Loucy (cell line): Measurements from ENCODE around the gene TICAM1.
"Not testable (repeated sequence)": the region's sequence is repeated elsewhere in the genome, so short reads cannot be mapped to it uniquely, and the experiment has no call there.

Experiments
- H2AFZ ChIP-seq: fragments of 200-600 bp; sonication (generic); 2 replicates; pipeline ENCODE4 v1.6.0; 2016; ENCODE audit warnings: antibody characterized with exemption, mild to moderate bottlenecking, low read length, moderate library complexity
- H3F3A ChIP-seq: fragments of 200-600 bp; 2 replicates; pipeline ENCODE4 v1.6.0; 2016; ENCODE audit warnings: antibody characterized with exemption, low read depth, mild to moderate bottlenecking
- H3K27me3 ChIP-seq: fragments of 200-600 bp; sonication (generic); 2 replicates; pipeline ENCODE4 v1.6.1; 2014; ENCODE audit warnings: low read length, mild to moderate bottlenecking; ENCODE audit not compliant: insufficient read depth, poor library complexity, severe bottlenecking
- H3K36me3 ChIP-seq: fragments of 200-600 bp; sonication (generic); 2 replicates; pipeline ENCODE4 v1.6.1; 2016; ENCODE audit warnings: low read length; ENCODE audit not compliant: insufficient read depth
- H3K4me1 ChIP-seq: fragments of 200-600 bp; sonication (generic); 2 replicates; pipeline ENCODE4 v1.5.1; 2014; ENCODE audit warnings: low read length, mild to moderate bottlenecking; ENCODE audit not compliant: insufficient read depth, poor library complexity, severe bottlenecking
- H3K4me2 ChIP-seq: fragments of 200-600 bp; sonication (generic); 2 replicates; pipeline ENCODE4 v1.6.0; 2014; ENCODE audit warnings: antibody characterized with exemption, low read length, low read depth, mild to moderate bottlenecking; ENCODE audit not compliant: poor library complexity, severe bottlenecking
- H3K4me3 ChIP-seq: fragments of 200-600 bp; sonication (generic); 2 replicates; pipeline ENCODE4 v1.5.1; 2014; ENCODE audit warnings: low read length, mild to moderate bottlenecking, mixed read lengths; ENCODE audit not compliant: poor library complexity, severe bottlenecking
- H3K79me2 ChIP-seq: fragments of 200-600 bp; sonication (generic); 2 replicates; pipeline ENCODE4 v1.6.1; 2014; ENCODE audit warnings: low read length; ENCODE audit not compliant: insufficient read depth
- H3K9ac ChIP-seq: fragments of 200-600 bp; sonication (generic); 2 replicates; pipeline ENCODE4 v1.6.0; 2014; ENCODE audit warnings: mild to moderate bottlenecking, low read depth, low read length, moderate library complexity; ENCODE audit not compliant: poor library complexity, severe bottlenecking
- H3K9me2 ChIP-seq: fragments of 200-600 bp; sonication (generic); replicated peaks from 2 replicates; pipeline ENCODE4 v1.6.1; 2016; ENCODE audit warnings: low read depth, low read length, mixed read lengths
- H3K9me3 ChIP-seq: fragments of 200-600 bp; sonication (generic); 2 replicates; pipeline ENCODE4 v1.6.1; 2014; ENCODE audit warnings: mild to moderate bottlenecking, antibody characterized with exemption, low read length, low read depth; ENCODE audit not compliant: insufficient read depth
- H4K20me1 ChIP-seq: fragments of 200-600 bp; sonication (generic); 2 replicates; pipeline ENCODE4 v1.6.0; 2014; ENCODE audit warnings: antibody characterized with exemption, low read length, mild to moderate bottlenecking; ENCODE audit not compliant: insufficient read depth, poor library complexity, severe bottlenecking
- EZH2phosphoT487 ChIP-seq: fragments of 200-600 bp; IDR thresholded peaks from 2 replicates; pipeline ENCODE4 v1.6.1; 2018; ENCODE audit warnings: antibody characterized with exemption, mild to moderate bottlenecking, moderate library complexity, borderline replicate concordance
- TF ChIP-seq, protein P1 (sequence below): fragments of 200-600 bp; sonication (generic); conservative IDR thresholded peaks from 2 replicates; pipeline ENCODE4 v1.5.1; 2014; ENCODE audit warnings: mild to moderate bottlenecking, antibody characterized with exemption, low read length

Gene TICAM1

DNA sequence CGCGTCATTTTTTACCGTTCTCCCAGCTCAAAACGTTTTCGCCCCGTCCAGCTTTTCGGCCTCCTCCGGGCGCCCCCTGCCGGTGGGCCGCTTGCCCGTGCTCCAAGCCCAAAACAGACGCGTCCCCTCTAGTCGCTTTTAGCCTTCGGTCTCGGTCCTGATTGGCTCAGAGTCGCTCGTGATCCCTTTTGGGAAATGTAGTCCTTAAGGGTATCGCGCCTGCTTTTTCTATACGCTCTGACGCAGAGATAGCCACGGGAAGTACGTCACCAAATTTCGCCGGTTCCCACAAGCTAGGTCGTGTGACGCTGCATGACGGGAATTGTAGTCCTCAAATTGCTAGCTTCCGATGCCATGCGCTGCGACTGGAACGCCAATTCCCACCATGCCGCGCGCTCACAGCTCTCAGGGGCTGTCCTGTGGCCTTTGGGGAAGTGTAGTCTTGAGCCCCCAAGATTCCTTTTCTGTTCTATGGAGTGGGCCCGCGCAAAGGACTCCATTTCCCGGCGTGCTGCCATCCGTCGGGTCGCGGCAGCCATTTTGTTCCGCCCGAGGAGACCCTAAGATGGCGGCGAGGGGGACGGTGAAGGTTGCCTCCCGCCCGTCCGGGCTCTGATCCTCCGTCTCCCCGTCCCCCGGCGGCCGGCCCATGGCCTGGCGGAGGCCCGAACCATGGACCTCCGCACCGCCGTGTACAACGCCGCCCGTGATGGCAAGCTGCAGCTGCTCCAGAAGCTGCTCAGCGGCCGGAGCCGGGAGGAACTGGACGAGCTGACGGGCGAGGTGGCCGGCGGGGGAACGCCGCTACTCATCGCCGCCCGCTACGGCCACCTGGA lies 40.1 kb downstream of the TICAM1 start, which contains the start of gene FEM1A:
TSS of gene FEM1A (plus strand) at position 552 of the 836 bp plus-strand sequence. CDS start at position 673, 121 bp downstream.
- Histone ChIP-seq H3K9ac (peak within 1 kb of the TSS; percentile 81), H3K4me3 (peak within 1 kb of the TSS; percentile 74), H3F3A (no peaks in the 10 kb centered on the region), H4K20me1 (peaks cover 4% of the 10 kb centered on the region), H3K79me2 (peaks cover 42% of the 10 kb centered on the region), H3K4me1 (peaks cover 25% of the 10 kb centered on the region), H3K9me3 (no peaks in the 10 kb centered on the region), H3K36me3 (no peaks in the 10 kb centered on the region), H3K4me2 (peak within 1 kb of the TSS; percentile 88), H3K27me3 (no peaks in the 10 kb centered on the region), H3K9me2 (no peaks in the 10 kb centered on the region), H2AFZ (peak within 1 kb of the TSS; percentile 90)
- TF ChIP-seq EZH2phosphoT487: no peak
- TF ChIP-seq, protein P1, sequence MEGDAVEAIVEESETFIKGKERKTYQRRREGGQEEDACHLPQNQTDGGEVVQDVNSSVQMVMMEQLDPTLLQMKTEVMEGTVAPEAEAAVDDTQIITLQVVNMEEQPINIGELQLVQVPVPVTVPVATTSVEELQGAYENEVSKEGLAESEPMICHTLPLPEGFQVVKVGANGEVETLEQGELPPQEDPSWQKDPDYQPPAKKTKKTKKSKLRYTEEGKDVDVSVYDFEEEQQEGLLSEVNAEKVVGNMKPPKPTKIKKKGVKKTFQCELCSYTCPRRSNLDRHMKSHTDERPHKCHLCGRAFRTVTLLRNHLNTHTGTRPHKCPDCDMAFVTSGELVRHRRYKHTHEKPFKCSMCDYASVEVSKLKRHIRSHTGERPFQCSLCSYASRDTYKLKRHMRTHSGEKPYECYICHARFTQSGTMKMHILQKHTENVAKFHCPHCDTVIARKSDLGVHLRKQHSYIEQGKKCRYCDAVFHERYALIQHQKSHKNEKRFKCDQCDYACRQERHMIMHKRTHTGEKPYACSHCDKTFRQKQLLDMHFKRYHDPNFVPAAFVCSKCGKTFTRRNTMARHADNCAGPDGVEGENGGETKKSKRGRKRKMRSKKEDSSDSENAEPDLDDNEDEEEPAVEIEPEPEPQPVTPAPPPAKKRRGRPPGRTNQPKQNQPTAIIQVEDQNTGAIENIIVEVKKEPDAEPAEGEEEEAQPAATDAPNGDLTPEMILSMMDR: peak; percentile 94

DNA sequence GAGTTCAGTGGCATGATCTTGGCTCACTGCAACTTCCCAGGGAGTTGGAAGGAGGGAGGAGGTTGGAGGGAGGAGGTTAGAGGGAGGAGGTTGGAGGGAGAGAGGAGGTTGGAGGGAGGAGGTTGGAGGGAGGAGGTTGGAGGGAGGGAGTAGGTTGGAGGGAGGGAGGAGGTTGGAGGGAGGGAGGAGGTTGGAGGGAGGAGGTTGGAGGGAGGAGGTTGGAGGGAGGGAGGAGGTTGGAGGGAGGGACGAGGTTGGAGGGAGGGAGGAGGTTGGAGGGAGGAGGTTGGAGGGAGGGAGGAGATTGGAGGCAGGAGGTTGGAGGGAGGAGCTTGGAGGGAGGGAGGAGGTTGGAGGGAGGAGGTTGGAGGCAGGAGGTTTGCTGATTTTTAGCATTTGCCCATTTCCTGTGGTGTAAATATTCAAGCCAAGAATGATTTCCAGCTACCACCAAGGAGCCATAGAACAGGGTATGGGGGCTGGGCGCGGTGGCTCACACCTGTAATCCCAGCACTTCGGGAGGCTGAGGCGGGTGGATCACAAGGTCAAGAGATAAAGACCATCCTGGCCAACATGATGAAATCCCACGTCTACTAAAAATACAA lies 45.0 kb downstream of the TICAM1 start:
- H3K9me2 ChIP-seq, H2AFZ ChIP-seq, H3K9ac ChIP-seq, H3K4me3 ChIP-seq, H3K27me3 ChIP-seq, H3F3A ChIP-seq, H3K4me2 ChIP-seq, H3K4me1 ChIP-seq, H3K9me3 ChIP-seq, H3K79me2 ChIP-seq, H3K36me3 ChIP-seq, H4K20me1 ChIP-seq: not testable (repeated sequence)

- Histone ChIP-seq H3K36me3 (no peaks in the 10 kb centered on the region), H2AFZ (no peak overlapping the region), H3K4me1 (no peaks in the 10 kb centered on the region), H3K9me2 (no peaks in the 10 kb centered on the region), H4K20me1 (no peaks in the 10 kb centered on the region), H3K79me2 (no peaks in the 10 kb centered on the region), H3K27me3 (no peaks in the 10 kb centered on the region), H3K4me2 (no peak overlapping the region), H3K9ac (no peak overlapping the region), H3K9me3 (no peaks in the 10 kb centered on the region), H3F3A (no peaks in the 10 kb centered on the region), H3K4me3 (no peak overlapping the region)
- TF ChIP-seq EZH2phosphoT487: no peak
Observed at GRCh38 chr19:4781801-4782200, 49.7 kb downstream of the TICAM1 start.

- Histone ChIP-seq H3K36me3 (no peaks in the 10 kb centered on the region), H3K79me2 (no peaks in the 10 kb centered on the region), H3K9me3 (no peaks in the 10 kb centered on the region), H3K9me2 (no peaks in the 10 kb centered on the region), H3K4me1 (no peaks in the 10 kb centered on the region), H3K9ac (no peak overlapping the region), H3K4me3 (no peak overlapping the region), H3K27me3 (no peaks in the 10 kb centered on the region), H4K20me1 (no peaks in the 10 kb centered on the region), H3F3A (no peaks in the 10 kb centered on the region), H2AFZ (no peak overlapping the region), H3K4me2 (no peak overlapping the region)
- TF ChIP-seq EZH2phosphoT487: no peak
- TF ChIP-seq, protein P1: no peak
Observed at GRCh38 chr19:4780860-4781259, 50.7 kb downstream of the TICAM1 start.

GRCh38 chr19:4778124-4778523 lies 53.4 kb downstream of the TICAM1 start:
- H2AFZ ChIP-seq, H3K4me1 ChIP-seq, H4K20me1 ChIP-seq, H3K4me2 ChIP-seq, H3K36me3 ChIP-seq, H3K9ac ChIP-seq, H3K9me3 ChIP-seq, H3K27me3 ChIP-seq, H3K9me2 ChIP-seq, H3K79me2 ChIP-seq, H3K4me3 ChIP-seq, H3F3A ChIP-seq: not testable (repeated sequence)
